H1 (cell line): ENCODE results near the gene PRKCD. TPM values are rescaled to one million over a fixed set of nuclear protein-coding genes. Genes with fewer than 3 reads are reported as not detected.
A peak's percentile ranks its signal among the peaks of the same experiment; 100 is the strongest.

Experiments
- CTCF ChIA-PET: fragments of 300-600 bp; sonication (Branson Sonifier 250); formaldehyde crosslinking; loops from one replicate; lab custom pipeline; 2021; ENCODE audit not compliant: partially characterized antibody; lab: Charles Lee
- POLR2A ChIA-PET: fragments of 300-600 bp; sonication (Branson Sonifier 250); formaldehyde crosslinking; loops from one replicate; lab custom pipeline; 2021; ENCODE audit warnings: inconsistent platforms; ENCODE audit not compliant: partially characterized antibody; lab: Charles Lee
- DNase-seq, 2 experiments: peaks; one replicate each; pipeline versions ENCODE4 v3.0.0 to v3.0.0-alpha.2; 2010 to 2022; ENCODE audit warnings: low spot score in 2 of 2, low read depth in 1 of 2, mixed read lengths in 1 of 2
- FAIRE-seq: peaks from 2 replicates; lab custom pipeline; 2011; peaks lifted over from hg19 to GRCh38; lab: Jason Lieb, UNC
- H2AFZ ChIP-seq: 2 replicates; pipeline ENCODE4 v1.8.1; 2012; ENCODE audit warnings: low read length, inconsistent platforms
- H2AK5ac ChIP-seq: 2 replicates; pipeline ENCODE4 v1.6.1; 2013; ENCODE audit warnings: low read depth, low read length
- H2BK120ac ChIP-seq: replicated peaks from 2 replicates; pipeline ENCODE3; 2013; ENCODE audit warnings: low read depth, low read length, inconsistent platforms
- H2BK12ac ChIP-seq: 2 replicates; pipeline ENCODE4 v1.6.1; 2013; ENCODE audit warnings: low read depth, low read length
- H2BK15ac ChIP-seq: 2 replicates; pipeline ENCODE4 v1.6.1; 2013; ENCODE audit warnings: low read length
- H2BK20ac ChIP-seq: 2 replicates; pipeline ENCODE4 v1.6.1; 2013; ENCODE audit warnings: low read length
- H2BK5ac ChIP-seq: 2 replicates; pipeline ENCODE4 v1.6.1; 2013; ENCODE audit warnings: low read depth, low read length
- H3K14ac ChIP-seq: 2 replicates; pipeline ENCODE4 v1.6.1; 2013; ENCODE audit warnings: inconsistent platforms; ENCODE audit not compliant: insufficient read length
- H3K18ac ChIP-seq: 2 replicates; pipeline ENCODE4 v1.6.1; 2013; ENCODE audit warnings: low read length; ENCODE audit errors: extremely low read depth
- H3K23ac ChIP-seq: 2 replicates; pipeline ENCODE4 v1.6.1; 2013; ENCODE audit warnings: inconsistent platforms; ENCODE audit not compliant: insufficient read length
- H3K23me2 ChIP-seq: 2 replicates; pipeline ENCODE4 v1.6.1; 2013; ENCODE audit warnings: low read depth, low read length
- H3K27ac ChIP-seq: 2 replicates; pipeline ENCODE4 v1.6.1; 2011; ENCODE audit warnings: low read depth, low read length, inconsistent platforms
- H3K27me3 ChIP-seq, 4 experiments: replicated peaks in 1 of 4; 1 replicate in 1 of 4; 2 replicates in 3 of 4; pipeline versions ENCODE4 v1.6.1 to v1.8.1; 2011 to 2013; ENCODE audit warnings: low read length in 3 of 4, mild to moderate bottlenecking in 3 of 4, inconsistent platforms in 2 of 4, mixed read lengths in 2 of 4, moderate library complexity in 1 of 4; ENCODE audit not compliant: control insufficient read depth in 3 of 4, insufficient read depth in 3 of 4; ENCODE audit errors: extremely low read depth in 1 of 4
- H3K36me3 ChIP-seq, 4 experiments: 2 replicates each; pipeline versions ENCODE4 v1.6.1 to v1.8.1; 2011 to 2013; ENCODE audit warnings: mild to moderate bottlenecking in 4 of 4, low read length in 3 of 4, moderate library complexity in 2 of 4, control low read depth in 1 of 4, inconsistent platforms in 1 of 4; ENCODE audit not compliant: insufficient read depth in 4 of 4, control insufficient read depth in 2 of 4
- H3K4ac ChIP-seq: replicated peaks from 2 replicates; pipeline ENCODE3; 2013; ENCODE audit warnings: low read length, low read depth, mixed read lengths, inconsistent platforms; ENCODE audit not compliant: insufficient read length
- H3K4me1 ChIP-seq, 4 experiments: replicated peaks in 1 of 4; 1 replicate in 1 of 4; 2 replicates in 3 of 4; pipeline versions ENCODE4 v1.6.1 to v1.8.1; 2011 to 2013; ENCODE audit warnings: low read length in 3 of 4, inconsistent platforms in 2 of 4, mixed read lengths in 1 of 4; ENCODE audit not compliant: insufficient read depth in 4 of 4, control insufficient read depth in 3 of 4
- H3K4me2 ChIP-seq, 2 experiments: 2 replicates each; pipeline versions ENCODE4 v1.6.1 to v1.8.1; 2011 to 2013; ENCODE audit warnings: low read depth in 2 of 2, low read length in 2 of 2, control low read depth in 1 of 2, inconsistent platforms in 1 of 2, mild to moderate bottlenecking in 1 of 2; ENCODE audit not compliant: insufficient read depth in 1 of 2
- H3K4me3 ChIP-seq, 4 experiments: fragments of 200-600, 300-600 bp in 1 of 4; sonication (generic), shearing (Covaris generic), sonication (Bioruptor Twin) in 1 of 4; 2 replicates each; pipeline versions ENCODE4 v1.5.1 to v1.8.1; 2011 to 2016; ENCODE audit warnings: low read length in 4 of 4, low read depth in 3 of 4, control low read depth in 2 of 4, inconsistent platforms in 2 of 4, mild to moderate bottlenecking in 2 of 4, mixed read lengths in 1 of 4, moderate library complexity in 1 of 4; ENCODE audit not compliant: insufficient read depth in 2 of 4; ENCODE audit errors: extremely low read depth in 1 of 4
- H3K56ac ChIP-seq: replicated peaks from 2 replicates; pipeline ENCODE3; 2013; ENCODE audit warnings: low read depth, mild to moderate bottlenecking, mixed read lengths, low read length, inconsistent platforms; ENCODE audit not compliant: insufficient read length
- H3K79me1 ChIP-seq: 2 replicates; pipeline ENCODE4 v1.6.1; 2013; ENCODE audit warnings: low read depth, low read length, control low read depth
- H3K79me2 ChIP-seq, 2 experiments: 2 replicates each; pipeline versions ENCODE4 v1.6.1 to v1.8.1; 2012 to 2013; ENCODE audit warnings: low read length in 2 of 2, mild to moderate bottlenecking in 2 of 2, inconsistent platforms in 1 of 2; ENCODE audit not compliant: insufficient read depth in 2 of 2, control insufficient read depth in 1 of 2
- H3K9ac ChIP-seq, 4 experiments: replicated peaks in 1 of 4; 1 replicate in 1 of 4; 2 replicates in 3 of 4; pipeline versions ENCODE4 v1.6.1 to v1.8.1; 2011 to 2013; ENCODE audit warnings: low read depth in 3 of 4, low read length in 3 of 4, control low read depth in 2 of 4, mild to moderate bottlenecking in 2 of 4, moderate library complexity in 2 of 4, inconsistent platforms in 1 of 4; ENCODE audit errors: extremely low read depth in 1 of 4
- H3K9me3 ChIP-seq, 2 experiments: 2 replicates each; pipeline versions ENCODE4 v1.6.1 to v1.8.1; 2012 to 2013; ENCODE audit warnings: mild to moderate bottlenecking in 2 of 2, moderate library complexity in 2 of 2, control low read depth in 1 of 2, inconsistent platforms in 1 of 2, low read depth in 1 of 2, low read length in 1 of 2, mixed read lengths in 1 of 2; ENCODE audit not compliant: insufficient read depth in 2 of 2
- H4K20me1 ChIP-seq, 2 experiments: replicated peaks in 1 of 2; 2 replicates each; pipeline versions ENCODE3 to v1.8.1; 2011 to 2013; ENCODE audit warnings: inconsistent platforms in 2 of 2, low read length in 2 of 2, mild to moderate bottlenecking in 1 of 2; ENCODE audit not compliant: insufficient read depth in 2 of 2, control insufficient read depth in 1 of 2
- H4K5ac ChIP-seq: 2 replicates; pipeline ENCODE4 v1.6.1; 2013; ENCODE audit warnings: low read length, low read depth, mixed read lengths, inconsistent platforms; ENCODE audit not compliant: insufficient read length
- H4K8ac ChIP-seq: 2 replicates; pipeline ENCODE4 v1.8.0; 2013; ENCODE audit warnings: mild to moderate bottlenecking, moderate library complexity, low read length, inconsistent platforms; ENCODE audit not compliant: insufficient read depth; ENCODE audit errors: extremely low read depth
- H4K91ac ChIP-seq: replicated peaks from 2 replicates; pipeline ENCODE3; 2013; ENCODE audit warnings: low read length, mixed read lengths, inconsistent platforms; ENCODE audit not compliant: insufficient read length
- GTF2F1 ChIP-seq: IDR thresholded peaks from 2 replicates; pipeline ENCODE4 v1.6.1; 2012; ENCODE audit warnings: low read depth, low read length, improper control_type of control experiment, borderline replicate concordance
- MAFK ChIP-seq: IDR thresholded peaks from 2 replicates; pipeline ENCODE4 v1.6.1; 2012; ENCODE audit warnings: low read depth, mild to moderate bottlenecking, improper control_type of control experiment, low read length
- POU5F1 ChIP-seq: IDR thresholded peaks from 2 replicates; pipeline ENCODE4 v1.6.1; 2011; ENCODE audit warnings: low read depth, mild to moderate bottlenecking, low read length, moderate library complexity
- SP1 ChIP-seq: IDR thresholded peaks from 2 replicates; pipeline ENCODE4 v1.6.1; 2011; ENCODE audit warnings: low read depth, low read length
- SP2 ChIP-seq: IDR thresholded peaks from 2 replicates; pipeline ENCODE4 v1.6.1; 2012; ENCODE audit warnings: mild to moderate bottlenecking, low read length, inconsistent platforms
- SUZ12 ChIP-seq: fragments of 200-600 bp; sonication (generic); IDR thresholded peaks from 2 replicates; pipeline ENCODE4 v1.6.1; 2012; ENCODE audit warnings: mild to moderate bottlenecking, inconsistent platforms, low read length, moderate library complexity, mixed read lengths
- TEAD4 ChIP-seq: IDR thresholded peaks from 2 replicates; pipeline ENCODE4 v1.6.1; 2012; ENCODE audit warnings: low read depth, low read length, inconsistent platforms, mixed read lengths
- WGBS, 2 experiments: shearing (Covaris generic) in 1 of 2; methylation state at CpG; one replicate each; pipeline versions ENCODE4 v1.1.6 to v1.1.7; 2013 to 2015; ENCODE audit warnings: low lambda C conversion rate in 2 of 2, mixed read lengths in 2 of 2, inconsistent platforms in 1 of 2, low coverage in 1 of 2, missing lambda C conversion rate in 1 of 2; ENCODE audit not compliant: insufficient replicate concordance in 2 of 2, insufficient coverage in 1 of 2, insufficient read length in 1 of 2; ENCODE audit errors: extremely low coverage in 1 of 2, missing lambda C conversion rate in 1 of 2; 5-methylcytosine and 5-hydroxymethylcytosine counted together
- polyA plus RNA-seq, 7 experiments: library from polyadenylated mRNA; depleted of rRNA in 3 of 7; stranded (reverse) in 5 of 7; unstranded in 2 of 7; fragments of >200 nt in 5 of 7; fragments of 200-250 nt in 2 of 7; gene quantifications; 1 replicate in 5 of 7; 2 replicates in 1 of 7; 4 replicates in 1 of 7; pipeline versions ENCODE4 v1.2.1 to v1.2.3, GENCODE V29; 2011 to 2013; ENCODE audit warnings: missing spikeins in 2 of 7, mixed read lengths in 2 of 7
- total RNA-seq: library from RNA; stranded (reverse); fragmentation: NEBNext Ultra II Directional; extraction: Animal tissue kit (Norgen Biotek cat#: 25700); gene quantifications from 2 replicates; pipeline ENCODE4 v1.2.1, GENCODE V29; 2021
- TF ChIP-seq, protein P1 (sequence below): IDR thresholded peaks from 2 replicates; pipeline ENCODE4 v1.6.1; 2012; ENCODE audit warnings: low read length, inconsistent platforms

PRKCD gene
- total and polyA plus RNA-seq, 2 of the 8 experiments (the other 6 are each of a cell fraction or from before 2014, with no cell fraction given) = 22.6 to 23.9 TPM

DNA sequence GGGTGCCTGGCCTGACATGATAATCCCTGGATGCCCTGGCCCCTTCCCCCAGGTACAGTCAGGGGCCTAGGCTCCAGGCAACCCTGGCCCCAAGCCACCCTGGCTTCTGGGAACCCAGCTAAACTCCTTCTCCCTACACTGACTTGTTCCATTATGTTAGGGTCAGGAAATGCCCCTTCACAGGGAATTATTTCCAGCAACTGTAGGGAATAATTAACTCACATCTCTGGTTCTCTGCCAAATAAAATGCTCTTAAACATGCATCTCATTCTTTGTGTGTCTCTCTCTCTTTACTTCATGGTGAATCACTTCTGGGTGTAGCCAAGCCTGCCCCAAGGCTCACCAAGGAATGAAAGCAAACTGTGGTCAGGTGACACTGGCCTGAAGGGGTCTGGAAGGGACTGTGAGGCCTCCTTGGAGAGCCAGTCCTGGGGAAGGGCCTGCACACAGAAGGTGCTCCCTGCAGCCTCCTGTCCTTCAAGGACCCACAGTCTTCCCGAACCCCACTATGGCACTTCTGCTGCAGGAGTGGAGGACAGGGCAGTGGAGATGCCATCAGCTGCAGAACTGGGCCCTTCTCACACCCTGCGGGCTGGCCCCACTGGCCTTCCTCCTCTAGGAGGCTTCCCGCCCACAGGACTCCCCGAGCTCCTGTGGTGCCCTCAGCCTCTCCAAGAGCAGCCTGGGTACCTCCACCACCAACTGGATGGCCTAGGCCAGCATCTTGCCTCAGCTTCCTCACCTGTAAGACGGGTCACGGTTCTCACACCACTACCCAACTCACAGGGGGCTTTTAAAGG is 77.2 kb downstream of the PRKCD start:
- H3K18ac ChIP-seq = no peak overlapping the region
- H3K27ac ChIP-seq = no peak overlapping the region
- H3K4ac ChIP-seq = no peak overlapping the region
- H3K56ac ChIP-seq = no peak overlapping the region
- WGBS, 2 experiments = 95% methylated on average over 6 of the region's 6 CpGs; no CpG with 5 or more reads in 1 of the 2 experiments
- H3K14ac ChIP-seq = no peak overlapping the region
- H3K9ac ChIP-seq = no peak overlapping the region
- no peak overlapping the region for H2AK5ac ChIP-seq
- H3K4me2 ChIP-seq = no peak overlapping the region
- no peak overlapping the region for H2BK20ac ChIP-seq
- no peaks in the 10 kb centered on the region for H3K23me2 ChIP-seq
- H3K23ac ChIP-seq = no peak overlapping the region
- no peak overlapping the region for H2BK120ac ChIP-seq
- no peak overlapping the region for H2AFZ ChIP-seq
- H3K9me3 ChIP-seq = no peaks in the 10 kb centered on the region
- FAIRE-seq (no peak), DNase-seq (no peak)
- H3K4me1 ChIP-seq = peaks cover 1 to 10% (median 4%) of the 10 kb centered on the region in 4 experiments
- H3K27me3 ChIP-seq = no peaks in the 10 kb centered on the region
- H3K36me3 ChIP-seq = peaks cover 53 to 82% (median 77%) of the 10 kb centered on the region in 4 experiments
- H3K4me3 ChIP-seq = no peak overlapping the region
- ChIA-PET POLR2A (interaction anchor here (5.5 to 28.5 kb wide), 2 partner anchors 12 to 15 kb away, joined by 32 to 449 read pairs; partner anchors contain the start of gene TKT), CTCF (interaction anchor here (1.9 to 9.0 kb wide), 2 partner anchors 10 to 16 kb away, joined by 9 to 68 read pairs; no protein-coding TSS in a partner anchor)
- peaks cover under 1 to 50% of the 10 kb centered on the region in 2 experiments; a peak in 3 of 4 replicates for H3K79me2 ChIP-seq
- peak overlapping the region; percentile 56; the same call in 1 of the 2 replicates for H2BK5ac ChIP-seq
- peaks cover 29 to 57% of the 10 kb centered on the region in 2 experiments for H4K20me1 ChIP-seq
- no peak overlapping the region for H2BK15ac ChIP-seq
- no peak overlapping the region for H4K5ac ChIP-seq
- H2BK12ac ChIP-seq = no peak overlapping the region
- H3K79me1 ChIP-seq = peaks cover 25% of the 10 kb centered on the region
- H4K91ac ChIP-seq = no peak overlapping the region
- peak overlapping the region; percentile 35; the same call in 1 of the 2 replicates for H4K8ac ChIP-seq
- TF ChIP-seq MAFK (no peak), SUZ12 (no peak), TEAD4 (no peak), SP2 (no peak), POU5F1 (no peak), SP1 (no peak), GTF2F1 (no peak)
- TF ChIP-seq, protein P1, sequence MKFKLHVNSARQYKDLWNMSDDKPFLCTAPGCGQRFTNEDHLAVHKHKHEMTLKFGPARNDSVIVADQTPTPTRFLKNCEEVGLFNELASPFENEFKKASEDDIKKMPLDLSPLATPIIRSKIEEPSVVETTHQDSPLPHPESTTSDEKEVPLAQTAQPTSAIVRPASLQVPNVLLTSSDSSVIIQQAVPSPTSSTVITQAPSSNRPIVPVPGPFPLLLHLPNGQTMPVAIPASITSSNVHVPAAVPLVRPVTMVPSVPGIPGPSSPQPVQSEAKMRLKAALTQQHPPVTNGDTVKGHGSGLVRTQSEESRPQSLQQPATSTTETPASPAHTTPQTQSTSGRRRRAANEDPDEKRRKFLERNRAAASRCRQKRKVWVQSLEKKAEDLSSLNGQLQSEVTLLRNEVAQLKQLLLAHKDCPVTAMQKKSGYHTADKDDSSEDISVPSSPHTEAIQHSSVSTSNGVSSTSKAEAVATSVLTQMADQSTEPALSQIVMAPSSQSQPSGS = no peak
